Body of pancreas (tissue), 4 donors: ENCODE data around the gene OR11L1. TPM values are rescaled to one million over a fixed set of nuclear protein-coding genes. Genes with fewer than 3 reads are reported as not detected.

Experiments used
- ATAC-seq: fragments of 150-250 bp; one replicate; pipeline ENCODE4 v1.9.1; 2016
- DNase-seq, 4 donors: peaks; one replicate each; pipeline ENCODE4 v3.0.0-alpha.2; 2019
- H3K27ac ChIP-seq, 4 donors: fragments of 200-600 bp; sonication (generic); 1 replicate in 3 of 4; 2 replicates in 1 of 4; pipeline versions ENCODE4 v1.5.1 to v1.6.1; 2016 to 2019; ENCODE audit warnings: mild to moderate bottlenecking in 1 of 4, mixed read lengths in 1 of 4, moderate library complexity in 1 of 4
- H3K27me3 ChIP-seq, 2 donors: fragments of 200-600 bp; sonication (generic); one replicate each; pipeline ENCODE4 v1.6.0; 2016; ENCODE audit warnings: mild to moderate bottlenecking in 1 of 2
- H3K36me3 ChIP-seq, 2 donors: fragments of 200-600 bp; sonication (generic); replicated peaks in 1 of 2; 2 replicates each; pipeline ENCODE4 v1.5.1; 2016; ENCODE audit warnings: low read depth in 2 of 2; ENCODE audit not compliant: insufficient read depth in 1 of 2
- H3K4me1 ChIP-seq: fragments of 200-600 bp; sonication (generic); one replicate; pipeline ENCODE4 v1.6.0; 2016
- H3K4me3 ChIP-seq, 2 donors: fragments of 200-600 bp; sonication (generic); 1 replicate in 1 of 2; 2 replicates in 1 of 2; pipeline ENCODE4 v1.5.1; 2016 to 2019
- H3K9me3 ChIP-seq, 3 donors: fragments of 200-600 bp; sonication (generic); 1 replicate in 2 of 3; 2 replicates in 1 of 3; pipeline ENCODE4 v1.5.1; 2016
- CTCF ChIP-seq, 7 experiments: fragments of 450-650 bp in 4 of 7; fragments of 200-600 bp in 3 of 7; sonication (generic) in 3 of 7; IDR thresholded peaks; one replicate each; pipeline ENCODE4 v1.5.1; 2016 to 2019; ENCODE audit warnings: antibody characterized with exemption in 7 of 7
- POLR2A ChIP-seq, 3 donors: fragments of 450-650 bp; IDR thresholded peaks; one replicate each; pipeline ENCODE4 v1.6.1; 2016; ENCODE audit warnings: antibody characterized with exemption in 3 of 3, mild to moderate bottlenecking in 2 of 3
- WGBS, 2 donors: methylation state at CpG; one replicate each; pipeline ENCODE4 v1.1.5; 2017; 5-methylcytosine and 5-hydroxymethylcytosine counted together
- intact Hi-C: fragments of 100-400 bp; cut with DNase I; formaldehyde crosslinking; loops from one replicate; pipeline ENCODE4 v1.15.1; 2023
- total RNA-seq, 2 donors: library from RNA; depleted of rRNA; stranded (reverse); fragments of >200 nt; gene quantifications; one replicate each; pipeline ENCODE4 v1.1.0, GENCODE V29; 2016

OR11L1 gene
- not detected for total RNA-seq

GRCh38 chr1:247841796-247842195, at the start of gene OR11L1:
TSS of gene OR11L1 (minus strand) at chr1:247841896. CDS start at chr1:247841896, 0 bp downstream.
- DNase-seq (no peak), ATAC-seq (no peak)
- Histone ChIP-seq H3K27ac (no peak within 1 kb of the TSS), H3K4me3 (no peak within 1 kb of the TSS), H3K27me3 (no peaks in the 10 kb centered on the region), H3K9me3 (no peaks in the 10 kb centered on the region), H3K4me1 (no peaks in the 10 kb centered on the region), H3K36me3 (no peaks in the 10 kb centered on the region)
- intact Hi-C loops, result no loop called here
- TF ChIP-seq POLR2A (IDR thresholded peaks at IDR 0.05) (no peak), CTCF (IDR thresholded peaks at IDR 0.05) (no peak)
- 66 to 75% methylated on average over 2 of the region's 2 CpGs for WGBS, 2 donors

- Histone ChIP-seq H3K27me3 (no peaks in the 10 kb centered on the region), H3K27ac (no peak overlapping the region), H3K4me1 (no peaks in the 10 kb centered on the region), H3K9me3 (no peaks in the 10 kb centered on the region), H3K36me3 (no peaks in the 10 kb centered on the region), H3K4me3 (no peak overlapping the region)
- TF ChIP-seq POLR2A (IDR thresholded peaks at IDR 0.05) (no peak), CTCF (IDR thresholded peaks at IDR 0.05) (no peak)
- no peak for ATAC-seq
- WGBS, 2 donors, result 68 to 73% methylated on average over 10 of the region's 10 CpGs
- DNase-seq, result no peak
- intact Hi-C loops, result no loop called here
These were observed 43.2 kb upstream of the OR11L1 start for GRCh38 chr1:247884797-247885413.

- no peaks in the 10 kb centered on the region for H3K4me1 ChIP-seq
- H3K27me3 ChIP-seq, result no peaks in the 10 kb centered on the region
- WGBS, 2 donors, result 61 to 72% methylated on average over 9 of the region's 9 CpGs
- intact Hi-C loops, result no loop called here
- TF ChIP-seq POLR2A (IDR thresholded peaks at IDR 0.05) (no peak), CTCF (IDR thresholded peaks at IDR 0.05) (no peak)
- no peak overlapping the region for H3K27ac ChIP-seq
- H3K9me3 ChIP-seq, result no peaks in the 10 kb centered on the region
- H3K4me3 ChIP-seq, result no peak overlapping the region
- ATAC-seq (no peak), DNase-seq (no peak)
- no peaks in the 10 kb centered on the region for H3K36me3 ChIP-seq
These were observed 41.6 kb upstream of the OR11L1 start for GRCh38 chr1:247883346-247883745.

GRCh38 chr1:247865416-247865815, 23.7 kb upstream of the OR11L1 start:
- Histone ChIP-seq H3K27me3 (no peaks in the 10 kb centered on the region), H3K27ac (no peak overlapping the region), H3K9me3 (peaks cover 0 to 4% (median 0%) of the 10 kb centered on the region in 3 donors), H3K4me3 (no peak overlapping the region), H3K36me3 (no peaks in the 10 kb centered on the region), H3K4me1 (no peaks in the 10 kb centered on the region)
- ATAC-seq (no peak), DNase-seq (no peak)
- intact Hi-C loops, result no loop called here
- WGBS, 2 donors, result 72 to 79% methylated on average over 6 of the region's 6 CpGs
- no peak for TF ChIP-seq CTCF (IDR thresholded peaks at IDR 0.05)

GRCh38 chr1:247864644-247865043, 22.9 kb upstream of the OR11L1 start:
- ATAC-seq, result no peak
- intact Hi-C loops, result no loop called here
- no peak for DNase-seq
- Histone ChIP-seq H3K4me3 (no peak overlapping the region), H3K4me1 (no peaks in the 10 kb centered on the region), H3K27ac (no peak overlapping the region), H3K27me3 (no peaks in the 10 kb centered on the region), H3K36me3 (no peaks in the 10 kb centered on the region), H3K9me3 (no peaks in the 10 kb centered on the region)
- TF ChIP-seq CTCF (IDR thresholded peaks at IDR 0.05) (no peak), POLR2A (IDR thresholded peaks at IDR 0.05) (no peak)
- WGBS, 2 donors, result 75 to 82% methylated on average over 17 of the region's 17 CpGs
